H7 (cell line): ENCODE measurements around the gene BCL6B. TPM values are rescaled to one million over a fixed set of nuclear protein-coding genes. Genes with fewer than 3 reads are reported as not detected.

Source experiments
- DNase-seq: peaks from one replicate; pipeline ENCODE4 v3.0.0; 2012
- H3K27me3 ChIP-seq: 2 replicates; pipeline ENCODE4 v1.6.0; 2011; ENCODE audit warnings: mild to moderate bottlenecking, low read length; ENCODE audit not compliant: control insufficient read depth, insufficient read depth
- H3K36me3 ChIP-seq: replicated peaks from 2 replicates; pipeline ENCODE4 v1.5.1; 2011; ENCODE audit warnings: low read length; ENCODE audit not compliant: control insufficient read depth, insufficient read depth
- H3K4me3 ChIP-seq: 2 replicates; pipeline ENCODE4 v1.5.1; 2011; ENCODE audit warnings: low read depth, mild to moderate bottlenecking, control low read depth, low read length, moderate library complexity; ENCODE audit not compliant: insufficient read depth
- total RNA-seq: library from RNA; depleted of rRNA; stranded (reverse); fragments of >200 nt; shearing (Covaris generic); gene quantifications from 2 replicates; pipeline ENCODE4 v1.2.3, GENCODE V29; 2014; rRNA removed

Gene BCL6B
- total RNA-seq, 1 experiment from 2014 or later: 4.9 TPM

- no peaks in the 10 kb centered on the region for H3K36me3 ChIP-seq
- H3K27me3 ChIP-seq: no peaks in the 10 kb centered on the region; the same call in 1 of the 2 replicates
- peak; percentile 15 for DNase-seq
- H3K4me3 ChIP-seq: no peak overlapping the region
Observed at GRCh38 chr17:7077911-7078546, 55.2 kb downstream of the BCL6B start.

- Histone ChIP-seq H3K27me3 (no peaks in the 10 kb centered on the region; the same call in 1 of the 2 replicates), H3K36me3 (no peaks in the 10 kb centered on the region), H3K4me3 (no peak overlapping the region)
- peak; percentile 20 for DNase-seq
Observed at GRCh38 chr17:7078711-7079110, 55.9 kb downstream of the BCL6B start.

Other genes starting within 250 kb of the BCL6B start
- gene FBXO39, start 246.8 kb upstream of the BCL6B start, total RNA-seq: not detected in 2 replicates
- gene TEKT1, start 191.3 kb upstream of the BCL6B start, total RNA-seq: not detected in 2 replicates
- gene ALOX12, start 27.0 kb upstream of the BCL6B start, total RNA-seq: 0.35 and 0.63 TPM in 2 replicates
- gene RNASEK, start 10.4 kb upstream of the BCL6B start, total RNA-seq: 180 and 238 TPM in 2 replicates
- 0.37 and 0.48 TPM in 2 replicates for gene SLC16A13, start 13.0 kb downstream of the BCL6B start, total RNA-seq
- 0.24 and 0.37 TPM in 2 replicates for gene SLC16A11, start 21.0 kb downstream of the BCL6B start, total RNA-seq
- not detected in 2 replicates for gene CLEC10A, start 57.2 kb downstream of the BCL6B start, total RNA-seq
- gene ASGR2, start 91.8 kb downstream of the BCL6B start, total RNA-seq: not detected in 2 replicates
- 12.3 and 15.4 TPM in 2 replicates for gene ASGR1, start 156.3 kb downstream of the BCL6B start, total RNA-seq
- 21.0 and 27.6 TPM in 2 replicates for gene DLG4, start 196.8 kb downstream of the BCL6B start, total RNA-seq
- 362 and 410 TPM in 2 replicates for gene ACADVL, start 196.9 kb downstream of the BCL6B start, total RNA-seq
- gene DVL2, start 211.5 kb downstream of the BCL6B start, total RNA-seq: 75.0 and 90.9 TPM in 2 replicates
- 54.9 and 56.2 TPM in 2 replicates for gene PHF23, start 216.4 kb downstream of the BCL6B start, total RNA-seq
- gene GABARAP, start 219.4 kb downstream of the BCL6B start, total RNA-seq: 185 and 231 TPM in 2 replicates
- 58.8 and 59.9 TPM in 2 replicates for gene CTDNEP1, start 228.7 kb downstream of the BCL6B start, total RNA-seq
- gene ELP5, start 229.2 kb downstream of the BCL6B start, total RNA-seq: 66.4 and 77.4 TPM in 2 replicates
- gene CLDN7, start 239.4 kb downstream of the BCL6B start, total RNA-seq: 30.8 and 40.8 TPM in 2 replicates